ENCODE measurements around the gene ALPP.
"Not testable (repeated sequence)": the region's sequence is repeated elsewhere in the genome, so short reads cannot be mapped to it uniquely, and the experiment has no call there.

ALPP gene

GRCh38 chr2:232407428-232408150 lies 29.0 kb downstream of the ALPP start:
- not testable (repeated sequence) for DNase-seq

GRCh38 chr2:232408269-232408668 lies 29.7 kb downstream of the ALPP start:
- not testable (repeated sequence) for DNase-seq

GRCh38 chr2:232409617-232410016 lies 31.1 kb downstream of the ALPP start:
- not testable (repeated sequence) for DNase-seq

- no peak for DNase-seq
Measured at GRCh38 chr2:232410238-232410900, 31.8 kb downstream of the ALPP start.

GRCh38 chr2:232411901-232412629 lies 33.5 kb downstream of the ALPP start:
- no peak for DNase-seq

- DNase-seq: no peak
Measured at GRCh38 chr2:232412986-232413385, 34.4 kb downstream of the ALPP start.

- no peak for DNase-seq
Measured at GRCh38 chr2:232415138-232415690, 36.7 kb downstream of the ALPP start.

GRCh38 chr2:232415736-232416520 lies 37.4 kb downstream of the ALPP start:
- no peak for DNase-seq

GRCh38 chr2:232416521-232417470 lies 38.2 kb downstream of the ALPP start:
- no peak for DNase-seq

- no peak for DNase-seq
Measured at GRCh38 chr2:232417489-232417888, 38.9 kb downstream of the ALPP start.

GRCh38 chr2:232418056-232418455 lies 39.5 kb downstream of the ALPP start:
- no peak for DNase-seq

GRCh38 chr2:232418466-232419244 lies 40.1 kb downstream of the ALPP start:
- no peak for DNase-seq

- no peak for DNase-seq
Measured at GRCh38 chr2:232419245-232420072, 40.9 kb downstream of the ALPP start.

GRCh38 chr2:232420073-232420454 lies 41.5 kb downstream of the ALPP start:
- DNase-seq: no peak

GRCh38 chr2:232420463-232421188 lies 42.1 kb downstream of the ALPP start:
- peak; percentile 30 for DNase-seq

- no peak for DNase-seq
Measured at GRCh38 chr2:232421189-232421785, 42.7 kb downstream of the ALPP start.

GRCh38 chr2:232422051-232422450 lies 43.5 kb downstream of the ALPP start:
- no peak for DNase-seq

GRCh38 chr2:232422996-232423395 lies 44.4 kb downstream of the ALPP start:
- not testable (repeated sequence) for DNase-seq

- DNase-seq: not testable (repeated sequence)
Measured at GRCh38 chr2:232423407-232423806, 44.9 kb downstream of the ALPP start.

Data from stimulated activated CD4-positive, alpha-beta T cell treated with anti-CD3 and anti-CD28 coated beads, Interleukin-4, amount 100 ng/mL, for 1 hour (primary cell).